DOHH2 (cell line): ENCODE measurements around the gene UBR7.
"Not testable (repeated sequence)": the region's sequence is repeated elsewhere in the genome, so short reads cannot be mapped to it uniquely, and the experiment has no call there.

Source experiments
- H3F3A ChIP-seq: fragments of 200-600 bp; sonication (generic), shearing (Covaris generic); 2 replicates; pipeline ENCODE4 v1.6.0; 2016; ENCODE audit warnings: antibody characterized with exemption, mild to moderate bottlenecking; ENCODE audit not compliant: control insufficient read depth, insufficient read depth
- H3K27ac ChIP-seq: fragments of 200-600 bp; sonication (generic); 2 replicates; pipeline ENCODE4 v1.5.1; 2014; ENCODE audit warnings: low read depth, mild to moderate bottlenecking, low read length, moderate library complexity
- H3K27me3 ChIP-seq: fragments of 200-600 bp; sonication (generic); 2 replicates; pipeline ENCODE4 v1.6.1; 2014; ENCODE audit warnings: mild to moderate bottlenecking, low read length, mixed read lengths; ENCODE audit not compliant: control insufficient read depth
- H3K36me3 ChIP-seq: fragments of 200-600 bp; sonication (generic); 2 replicates; pipeline ENCODE4 v1.6.1; 2014; ENCODE audit warnings: mild to moderate bottlenecking, low read length, moderate library complexity, mixed read lengths; ENCODE audit not compliant: control insufficient read depth
- H3K4me1 ChIP-seq: fragments of 200-600 bp; sonication (generic); 2 replicates; pipeline ENCODE4 v1.6.1; 2014; ENCODE audit warnings: mild to moderate bottlenecking, low read length, mixed read lengths; ENCODE audit not compliant: control insufficient read depth
- H3K4me2 ChIP-seq: fragments of 200-600 bp; sonication (generic); 2 replicates; pipeline ENCODE4 v1.6.0; 2014; ENCODE audit warnings: mild to moderate bottlenecking, low read length, moderate library complexity
- H3K4me3 ChIP-seq: fragments of 200-600 bp; sonication (generic); 2 replicates; pipeline ENCODE4 v1.5.1; 2014; ENCODE audit warnings: mild to moderate bottlenecking, low read length, mixed read lengths
- H3K79me2 ChIP-seq: fragments of 200-600 bp; sonication (generic); 2 replicates; pipeline ENCODE4 v1.6.1; 2014; ENCODE audit warnings: mild to moderate bottlenecking, low read length, mixed read lengths; ENCODE audit not compliant: control insufficient read depth
- H3K9me2 ChIP-seq: fragments of 200-600 bp; sonication (generic); replicated peaks from 2 replicates; pipeline ENCODE4 v1.6.1; 2014; ENCODE audit warnings: mild to moderate bottlenecking, low read length, mixed read lengths; ENCODE audit not compliant: control insufficient read depth
- H3K9me3 ChIP-seq: fragments of 200-600 bp; sonication (generic); 2 replicates; pipeline ENCODE4 v1.6.1; 2014; ENCODE audit warnings: antibody characterized with exemption, low read length, mixed read lengths; ENCODE audit not compliant: control insufficient read depth, insufficient read depth
- H4K20me1 ChIP-seq: fragments of 200-600 bp; sonication (generic); 2 replicates; pipeline ENCODE4 v1.6.0; 2014; ENCODE audit warnings: low read depth, mild to moderate bottlenecking, antibody characterized with exemption, low read length, moderate library complexity; ENCODE audit not compliant: control insufficient read depth, insufficient read depth
- CTCF ChIP-seq: fragments of 200-600 bp; sonication (generic); IDR thresholded peaks from one replicate; pipeline ENCODE4 v1.5.1; 2014; ENCODE audit warnings: antibody characterized with exemption, mild to moderate bottlenecking, low read depth, low read length; ENCODE audit not compliant: poor library complexity, severe bottlenecking
- EZH2phosphoT487 ChIP-seq: fragments of 200-600 bp; sonication (generic); IDR thresholded peaks from 2 replicates; pipeline ENCODE4 v1.6.1; 2017; ENCODE audit warnings: borderline replicate concordance, mild to moderate bottlenecking, antibody characterized with exemption, low read length, moderate library complexity, mixed read lengths

UBR7 gene

GRCh38 chr14:93232159-93232558 lies 25.1 kb downstream of the UBR7 start:
- H3K9me3 ChIP-seq = no peaks in the 10 kb centered on the region
- H3K36me3 ChIP-seq = peaks cover 18% of the 10 kb centered on the region
- no peaks in the 10 kb centered on the region for H3K27me3 ChIP-seq
- peaks cover 5% of the 10 kb centered on the region; the same call in 1 of the 2 replicates for H3K4me1 ChIP-seq
- TF ChIP-seq EZH2phosphoT487 (no peak), CTCF (no peak)
- H4K20me1 ChIP-seq = no peaks in the 10 kb centered on the region
- no peak overlapping the region for H3K27ac ChIP-seq
- no peak overlapping the region for H3K4me3 ChIP-seq
- no peaks in the 10 kb centered on the region for H3K79me2 ChIP-seq
- H3K4me2 ChIP-seq = no peak overlapping the region
- H3K9me2 ChIP-seq = no peaks in the 10 kb centered on the region
- 0 out of 2 replicates have a peak, but pooled peaks cover 3% of the 10 kb centered on the region for H3F3A ChIP-seq

GRCh38 chr14:93233078-93233477 lies 26.0 kb downstream of the UBR7 start:
- H3K9me2 ChIP-seq, H4K20me1 ChIP-seq, H3K4me3 ChIP-seq, H3K27ac ChIP-seq, H3K27me3 ChIP-seq, H3F3A ChIP-seq, H3K4me2 ChIP-seq, H3K9me3 ChIP-seq, H3K36me3 ChIP-seq, H3K79me2 ChIP-seq, H3K4me1 ChIP-seq: not testable (repeated sequence)

- Histone ChIP-seq H3K27me3 (no peaks in the 10 kb centered on the region), H4K20me1 (no peaks in the 10 kb centered on the region), H3K27ac (no peak overlapping the region), H3K9me2 (no peaks in the 10 kb centered on the region), H3K36me3 (no peaks in the 10 kb centered on the region), H3K79me2 (no peaks in the 10 kb centered on the region), H3K9me3 (no peaks in the 10 kb centered on the region), H3K4me3 (no peak overlapping the region), H3F3A (no peaks in the 10 kb centered on the region), H3K4me2 (no peak overlapping the region), H3K4me1 (peaks cover 5% of the 10 kb centered on the region; the same call in 1 of the 2 replicates)
- TF ChIP-seq EZH2phosphoT487 (no peak), CTCF (no peak)
Observed at GRCh38 chr14:93234798-93235197, 27.7 kb downstream of the UBR7 start.

GRCh38 chr14:93239869-93240677 lies 33.0 kb downstream of the UBR7 start:
- Histone ChIP-seq H4K20me1 (no peaks in the 10 kb centered on the region), H3K27me3 (no peaks in the 10 kb centered on the region), H3K4me1 (no peaks in the 10 kb centered on the region), H3F3A (no peaks in the 10 kb centered on the region), H3K4me3 (no peak overlapping the region), H3K4me2 (no peak overlapping the region), H3K9me3 (no peaks in the 10 kb centered on the region), H3K9me2 (no peaks in the 10 kb centered on the region), H3K79me2 (no peaks in the 10 kb centered on the region), H3K36me3 (peaks cover 7% of the 10 kb centered on the region; the same call in 1 of the 2 replicates), H3K27ac (no peak overlapping the region)
- TF ChIP-seq CTCF = no peak
